Esophagus muscularis mucosa (tissue), 4 donors: Measurements from ENCODE around the gene HSPG2.
"Not testable (repeated sequence)": the region's sequence is repeated elsewhere in the genome, so short reads cannot be mapped to it uniquely, and the experiment has no call there.

Source experiments
- CTCF ChIP-seq, 3 experiments: fragments of 200-600 bp in 2 of 3; fragments of 450-650 bp in 1 of 3; sonication (generic) in 2 of 3; IDR thresholded peaks; one replicate each; pipeline ENCODE4 v1.5.1; 2017 to 2019; ENCODE audit warnings: antibody characterized with exemption in 3 of 3, mild to moderate bottlenecking in 2 of 3, moderate library complexity in 1 of 3
- EP300 ChIP-seq: sonication (generic); formaldehyde crosslinking; IDR thresholded peaks from one replicate; pipeline ENCODE4 v1.6.1; 2017; ENCODE audit warnings: antibody characterized with exemption
- POLR2AphosphoS5 ChIP-seq, 2 donors: sonication (generic); formaldehyde crosslinking; IDR thresholded peaks; one replicate each; pipeline ENCODE4 v1.6.1; 2017; ENCODE audit warnings: antibody characterized with exemption in 2 of 2

GRCh38 chr1:21980515-21981220, 43.6 kb upstream of the HSPG2 start:
- not testable (repeated sequence) for TF ChIP-seq CTCF (IDR thresholded peaks at IDR 0.05); EP300; POLR2AphosphoS5 (IDR thresholded peaks at IDR 0.05)
